H54 (cell line): Measurements from ENCODE around the gene ZNF12.
A peak's percentile ranks its signal among the peaks of the same experiment; 100 is the strongest.
"Not testable (repeated sequence)": the region's sequence is repeated elsewhere in the genome, so short reads cannot be mapped to it uniquely, and the experiment has no call there.

Experiments
- DNase-seq: peaks from one replicate; pipeline ENCODE4 v3.0.0; 2011; ENCODE audit warnings: low spot score, mixed read lengths; ENCODE audit not compliant: insufficient read length
- FAIRE-seq: peaks from 3 replicates; lab custom pipeline; 2011; peaks lifted over from hg19 to GRCh38; lab: Jason Lieb, UNC
- POLR2A ChIP-seq: IDR thresholded peaks from 2 replicates; pipeline ENCODE4 v1.6.1; 2011; ENCODE audit warnings: low read depth, mild to moderate bottlenecking, low read length

ZNF12 gene

GRCh38 chr7:6714360-6714759, 7.6 kb upstream of the ZNF12 start:
- no peak for DNase-seq
- FAIRE-seq: no peak
- TF ChIP-seq POLR2A: no peak

DNA sequence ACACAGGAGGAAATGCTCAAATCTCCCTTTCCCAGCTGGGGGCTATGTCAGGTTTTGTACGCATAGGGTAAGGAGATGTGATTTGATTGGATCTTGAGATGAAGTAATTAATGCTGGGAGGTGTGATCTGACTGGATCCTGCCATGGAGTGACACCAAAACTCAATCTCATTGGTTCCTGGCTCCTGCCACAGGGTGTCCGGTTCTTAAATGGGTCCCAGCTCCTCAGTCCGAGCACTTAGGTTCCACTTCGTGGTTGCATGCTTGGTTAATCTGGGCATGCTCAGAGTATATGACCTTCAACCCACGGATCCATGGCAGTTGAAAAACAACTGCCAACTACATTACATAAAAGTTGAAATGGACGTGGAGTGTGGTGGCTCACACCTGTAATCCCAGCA, 3.1 kb upstream of the ZNF12 start:
- no peak for TF ChIP-seq POLR2A
- DNase-seq: no peak
- no peak for FAIRE-seq

- FAIRE-seq: no peak
Observed at GRCh38 chr7:6708304-6708703, 1.6 kb upstream of the ZNF12 start.

DNA sequence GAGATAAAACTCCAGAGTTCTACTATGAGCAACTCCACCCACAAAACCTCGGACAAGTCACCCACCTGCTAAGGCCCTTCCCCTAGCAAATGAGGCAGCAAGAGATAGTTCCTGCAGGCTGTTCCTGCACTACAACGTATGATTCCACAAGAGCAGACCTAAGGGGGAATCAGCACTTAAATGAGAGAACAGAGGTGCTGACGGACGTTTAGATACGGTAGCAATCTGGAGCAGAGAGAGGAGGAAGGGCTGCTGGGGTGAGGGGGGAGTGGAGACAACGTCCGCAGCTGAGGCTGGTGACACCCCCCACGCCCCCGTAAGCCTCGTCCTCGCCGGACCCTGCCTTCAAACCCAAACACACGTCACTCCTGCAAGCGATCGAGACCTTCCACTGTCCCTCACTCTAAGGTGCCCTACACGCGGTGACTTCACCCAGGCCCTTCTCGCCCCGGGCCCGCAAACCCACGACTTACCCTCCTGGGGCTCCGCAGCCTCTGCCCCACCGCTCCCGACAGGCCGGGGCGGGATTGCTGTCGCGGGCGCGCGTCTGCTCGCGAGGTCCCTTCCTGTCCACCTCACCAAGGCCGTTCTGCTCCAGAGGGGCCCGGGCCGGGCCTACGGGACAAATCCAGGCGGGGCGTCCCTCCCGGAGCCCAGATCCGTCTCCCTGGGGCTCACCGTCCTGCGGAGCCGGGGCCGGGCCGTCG, 635 bp downstream of the ZNF12 start:
- DNase-seq (peak; percentile 32), FAIRE-seq (no peak)
- no peak; the same call in 1 of the 2 replicates for TF ChIP-seq POLR2A

More at GRCh38 chr7:6708304-6708703, 1.6 kb upstream of the ZNF12 start:
- DNase-seq: no peak
- no peak for TF ChIP-seq POLR2A

- no peak for DNase-seq
- no peak for TF ChIP-seq POLR2A
- no peak for FAIRE-seq
Observed at GRCh38 chr7:6701860-6702259, 4.9 kb downstream of the ZNF12 start.

DNA sequence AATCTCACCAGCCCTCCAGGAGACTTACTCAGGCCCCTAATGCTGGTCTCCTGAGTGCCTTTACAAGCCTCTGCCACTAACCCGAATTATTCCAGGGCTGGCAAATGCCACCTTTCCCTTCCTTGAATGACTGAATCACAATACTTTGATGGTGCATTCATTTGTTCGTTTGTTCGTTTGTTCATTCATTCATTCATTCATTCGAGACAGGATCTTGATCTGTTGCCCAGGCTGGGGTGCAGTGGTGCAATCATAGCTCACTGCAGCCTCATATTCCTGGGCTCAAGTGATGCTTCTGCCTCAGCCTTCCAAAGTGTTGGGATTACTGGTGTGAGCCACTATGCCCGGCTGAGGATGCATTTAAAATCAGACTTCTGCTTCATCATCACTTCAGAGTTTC, 6.0 kb downstream of the ZNF12 start:
- DNase-seq (no peak), FAIRE-seq (no peak)
- no peak for TF ChIP-seq POLR2A

DNA sequence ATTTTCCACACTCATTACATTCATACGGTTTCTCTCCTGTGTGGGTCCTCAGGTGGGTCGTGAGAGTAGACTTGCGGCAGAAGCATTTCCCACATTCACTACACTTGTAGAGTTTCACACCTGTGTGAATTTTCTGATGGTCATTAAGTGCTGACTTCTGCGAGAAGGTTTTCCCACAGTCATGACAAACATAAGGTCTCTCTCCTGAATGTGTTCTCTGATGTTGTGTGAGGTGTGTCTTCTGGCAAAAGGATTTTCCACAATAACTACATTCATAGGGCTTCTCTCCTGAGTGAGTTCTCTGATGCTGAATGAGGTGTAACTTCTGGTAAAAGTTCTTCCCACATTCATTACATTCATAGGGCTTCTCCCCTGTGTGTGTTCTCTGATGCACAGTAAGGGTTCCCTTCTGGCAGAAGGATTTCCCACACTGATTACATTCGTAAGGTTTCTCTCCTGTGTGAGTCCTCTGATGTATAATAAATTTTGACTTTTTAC, 15.1 kb downstream of the ZNF12 start:
- DNase-seq (no peak), FAIRE-seq (no peak)
- no peak for TF ChIP-seq POLR2A

DNA sequence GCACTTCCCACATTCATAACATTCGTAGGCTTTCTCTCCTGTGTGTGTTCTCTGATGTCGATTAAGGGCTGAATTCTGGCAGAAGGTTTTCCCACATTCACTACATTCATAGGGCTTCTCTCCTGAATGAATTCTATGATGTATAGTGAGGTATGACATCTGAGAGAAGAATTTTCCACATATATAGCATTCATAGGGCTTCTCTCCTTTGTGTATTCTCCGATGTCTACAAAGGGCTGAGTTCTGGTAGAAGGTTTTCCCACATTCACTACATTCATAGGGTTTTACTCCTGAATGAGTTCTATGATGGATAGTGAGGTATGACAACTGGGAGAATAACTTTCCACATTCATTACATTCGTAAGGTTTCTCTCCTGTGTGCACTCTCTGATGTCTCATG, 15.6 kb downstream of the ZNF12 start:
- no peak for FAIRE-seq
- TF ChIP-seq POLR2A: no peak

GRCh38 chr7:6680146-6680545, 26.6 kb downstream of the ZNF12 start:
- no peak for TF ChIP-seq POLR2A
- DNase-seq (no peak), FAIRE-seq (no peak)

More for the DNA sequence above, 15.6 kb downstream of the ZNF12 start:
- DNase-seq: no peak

DNA sequence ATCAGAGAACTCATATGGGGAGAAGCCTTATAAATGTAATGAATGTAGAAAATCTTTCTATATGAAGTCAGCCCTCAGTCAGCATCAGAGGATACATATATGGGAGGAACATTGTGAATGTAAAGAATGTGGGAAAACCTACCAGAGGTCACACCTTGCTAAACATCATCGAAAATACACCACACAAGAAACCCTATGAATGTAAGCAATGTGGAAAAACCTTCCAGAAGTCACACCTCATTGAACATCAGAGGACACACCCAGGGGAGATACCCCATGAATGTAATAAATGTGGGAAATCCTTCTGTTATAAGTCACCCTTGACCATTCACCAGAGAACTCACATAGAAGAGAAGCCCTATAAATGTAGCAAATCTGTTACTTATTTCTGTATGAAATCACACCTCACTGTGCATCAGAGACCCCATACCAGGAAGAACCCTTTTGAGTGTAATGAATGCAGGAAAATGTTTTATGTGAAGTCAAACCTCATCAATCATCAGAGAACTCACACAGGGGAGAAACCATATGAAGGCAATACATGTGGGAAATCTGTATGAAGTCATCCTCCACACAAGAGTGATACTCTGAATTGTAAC, 30.8 kb downstream of the ZNF12 start:
- DNase-seq (no peak), FAIRE-seq (no peak)
- TF ChIP-seq POLR2A: no peak

- FAIRE-seq, DNase-seq: not testable (repeated sequence)
Observed at GRCh38 chr7:6670851-6671250, 35.9 kb downstream of the ZNF12 start.

GRCh38 chr7:6658618-6659345, 48.0 kb downstream of the ZNF12 start:
- FAIRE-seq (no peak), DNase-seq (peak; percentile 74)
- TF ChIP-seq POLR2A: no peak

- TF ChIP-seq POLR2A: no peak
- DNase-seq (no peak), FAIRE-seq (no peak)
Observed at GRCh38 chr7:6656413-6656812, 50.3 kb downstream of the ZNF12 start.

DNA sequence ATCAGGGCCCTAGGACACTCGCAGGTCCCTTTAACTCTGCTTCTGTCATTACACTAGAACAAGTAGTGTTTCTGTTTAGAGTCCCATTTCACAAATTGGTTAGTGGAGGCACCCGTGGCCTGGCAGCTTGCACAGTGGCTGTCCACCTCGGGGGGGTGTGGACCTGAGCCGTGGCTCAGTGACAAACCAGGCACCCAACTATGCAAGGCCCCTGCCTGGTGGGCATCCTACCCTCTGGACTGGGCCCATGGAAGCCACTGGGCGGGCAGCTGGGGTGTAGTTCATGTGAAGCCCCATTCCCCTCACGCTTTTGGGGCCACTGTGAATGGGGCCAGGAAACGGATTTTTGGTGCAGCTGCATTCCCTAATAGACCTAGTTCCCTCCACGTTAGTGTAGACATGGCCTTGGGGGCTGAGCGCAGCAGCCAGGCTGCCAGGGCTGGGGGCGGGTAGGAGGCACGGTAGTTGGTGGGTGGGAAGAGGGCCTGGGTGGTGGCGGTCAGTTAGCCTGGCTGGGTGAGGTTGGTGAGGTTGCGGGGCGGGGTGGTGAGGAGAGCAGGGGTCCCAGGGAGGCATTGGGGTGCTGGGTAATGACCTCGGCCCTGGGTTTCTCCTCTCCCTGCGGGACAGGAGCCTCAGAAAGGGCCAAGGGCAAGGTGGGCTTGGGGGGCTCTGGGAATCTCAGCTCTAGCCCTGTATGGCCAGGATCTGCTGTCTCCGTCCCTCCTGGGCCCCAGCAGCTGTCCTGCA, 50.9 kb downstream of the ZNF12 start:
- FAIRE-seq (no peak), DNase-seq (no peak)
- TF ChIP-seq POLR2A: no peak
